ENCODE measurements around the gene SLC7A4.

SLC7A4 gene

DNA sequence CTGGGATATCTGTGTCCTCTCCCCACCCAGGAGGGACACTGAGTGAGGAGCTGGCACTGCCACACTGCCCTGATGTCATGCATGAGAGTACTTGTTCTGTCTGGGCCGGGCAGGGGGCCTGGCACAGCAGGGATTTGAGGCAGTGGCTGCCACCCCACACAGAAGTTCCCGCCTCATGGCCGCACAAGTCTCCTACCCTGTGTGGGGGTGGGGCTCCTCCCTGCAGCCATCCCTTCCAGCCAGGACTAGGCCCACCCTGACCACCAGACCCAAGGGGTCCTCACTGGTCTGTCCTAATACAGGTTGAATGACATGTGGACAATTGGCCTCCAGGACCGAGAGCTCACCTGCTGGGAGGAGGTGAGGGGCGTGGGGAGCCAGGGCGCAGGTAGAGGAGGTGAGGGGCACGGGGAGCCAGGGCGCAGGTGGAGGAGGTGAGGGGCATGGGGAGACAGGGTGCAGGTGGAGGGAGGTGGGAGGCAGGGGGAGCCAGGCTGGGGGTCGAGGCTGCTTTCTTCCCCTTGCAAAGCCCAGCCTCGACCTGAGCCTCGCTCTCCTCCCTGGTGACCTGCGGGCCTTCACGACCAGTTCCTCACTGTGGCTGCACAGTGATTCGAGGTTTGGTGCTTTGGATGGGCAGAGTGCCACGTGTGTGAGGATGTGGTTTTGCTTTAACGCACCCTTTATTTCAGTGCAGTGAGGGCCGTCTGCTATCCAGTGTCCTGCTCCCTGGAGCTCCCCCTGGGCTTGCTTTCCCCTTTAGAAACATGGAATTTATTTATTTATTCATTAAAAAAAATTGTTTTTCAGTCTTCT, 42.8 kb downstream of the SLC7A4 start:
- no peak for DNase-seq (ENCODE audit: low read depth, low spot score)
- H3K27ac ChIP-seq, result no peak overlapping the region

DNA sequence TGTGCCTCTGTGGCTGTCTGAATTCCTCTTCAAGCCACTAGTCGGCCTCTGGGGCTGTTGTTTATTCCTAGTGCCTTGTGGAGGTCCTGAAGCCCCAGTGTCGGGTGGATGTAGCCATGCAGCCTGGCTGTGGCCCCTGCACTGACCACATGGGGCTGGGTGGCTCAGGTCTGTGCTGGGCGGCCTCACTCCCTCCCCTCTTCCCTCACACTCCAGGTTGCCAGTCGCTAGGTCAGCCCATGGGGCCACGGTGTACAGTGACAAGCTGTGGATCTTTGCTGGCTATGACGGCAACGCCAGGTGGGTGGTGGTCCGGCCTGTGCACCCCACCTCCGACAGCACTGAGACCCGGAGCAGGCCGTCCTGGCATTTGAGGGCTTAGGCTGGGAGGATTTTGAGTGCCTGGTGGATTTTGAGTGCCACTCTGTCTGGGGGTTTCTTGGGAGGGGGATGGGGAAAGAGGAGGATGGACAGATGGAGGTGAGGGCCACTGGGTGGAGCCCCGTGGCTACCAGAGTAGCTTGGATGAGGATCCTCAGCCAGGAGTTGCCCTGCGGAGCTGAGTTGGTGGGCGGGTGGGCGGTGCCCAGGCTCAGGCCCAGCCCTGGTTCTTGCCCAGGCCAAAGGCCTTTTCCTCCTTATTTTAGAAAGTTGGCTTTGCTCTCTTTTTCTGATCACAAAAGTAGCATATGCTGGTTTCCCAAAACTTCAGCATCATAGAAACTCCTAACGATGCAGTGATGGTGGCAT, 43.6 kb downstream of the SLC7A4 start:
- DNase-seq (ENCODE audit: low read depth, low spot score), result no peak

DNA sequence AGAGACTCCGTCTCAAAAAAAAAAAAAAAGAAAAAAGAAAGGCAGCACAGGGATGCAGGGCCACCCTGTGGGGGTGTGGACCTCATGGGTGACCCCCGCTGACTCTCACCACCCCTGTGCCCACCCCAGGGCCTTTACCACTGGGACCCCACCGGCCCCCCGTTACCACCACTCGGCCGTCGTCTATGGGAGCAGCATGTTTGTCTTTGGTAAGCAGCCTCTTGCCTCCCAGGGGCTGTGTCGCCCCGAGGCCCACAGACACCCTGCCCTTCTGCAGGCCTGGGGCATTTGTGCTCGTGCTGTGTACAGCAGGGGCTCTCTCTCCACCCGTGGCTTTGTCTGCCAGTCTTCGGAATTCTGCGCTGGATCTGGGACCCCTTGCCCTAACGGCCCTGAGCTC, 45.0 kb downstream of the SLC7A4 start:
- no peak overlapping the region for H3K27ac ChIP-seq
- DNase-seq (ENCODE audit: low read depth, low spot score), result no peak

More for the DNA sequence above, 43.6 kb downstream of the SLC7A4 start:
- H3K27ac ChIP-seq, result no peak overlapping the region

DNA sequence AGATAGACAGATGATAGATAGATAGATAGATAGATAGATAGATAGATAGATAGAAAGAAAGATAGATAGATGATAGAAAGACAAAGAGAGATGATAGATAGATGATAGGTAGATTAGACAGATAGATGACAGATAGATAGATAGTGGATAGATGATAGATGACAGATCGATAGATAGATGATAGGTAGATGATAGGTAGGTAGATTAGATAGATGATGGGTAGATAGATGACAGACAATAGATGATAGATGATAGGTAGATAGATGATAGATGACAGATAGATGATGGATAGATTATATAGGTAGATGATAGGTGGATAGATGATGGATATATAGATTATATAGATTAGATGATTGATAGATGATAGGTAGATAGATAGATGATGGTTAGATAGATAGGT, 46.0 kb downstream of the SLC7A4 start:
- no peak overlapping the region for H3K27ac ChIP-seq
- DNase-seq (ENCODE audit: low read depth, low spot score), result no peak

DNA sequence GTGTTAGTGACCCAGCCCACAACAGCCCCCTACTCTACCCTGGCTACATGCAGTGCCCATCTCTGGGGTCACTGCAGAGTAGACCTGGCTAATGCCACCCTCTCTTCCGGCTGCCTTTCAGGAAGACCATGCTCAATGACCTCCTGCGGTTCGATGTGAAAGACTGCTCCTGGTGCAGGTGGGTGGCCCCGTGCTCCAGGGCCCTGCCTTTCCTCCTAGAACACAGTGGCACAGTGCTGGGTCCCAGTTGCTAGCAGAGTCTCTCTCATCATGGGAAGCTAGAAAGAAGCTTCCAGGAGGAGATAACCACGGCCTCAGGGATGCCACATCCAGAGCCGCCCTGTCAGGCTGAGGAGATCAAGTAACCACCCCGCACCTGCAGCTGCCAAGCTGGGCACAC, 46.6 kb downstream of the SLC7A4 start:
- no peak for DNase-seq (ENCODE audit: low read depth, low spot score)
- no peak overlapping the region for H3K27ac ChIP-seq

DNA sequence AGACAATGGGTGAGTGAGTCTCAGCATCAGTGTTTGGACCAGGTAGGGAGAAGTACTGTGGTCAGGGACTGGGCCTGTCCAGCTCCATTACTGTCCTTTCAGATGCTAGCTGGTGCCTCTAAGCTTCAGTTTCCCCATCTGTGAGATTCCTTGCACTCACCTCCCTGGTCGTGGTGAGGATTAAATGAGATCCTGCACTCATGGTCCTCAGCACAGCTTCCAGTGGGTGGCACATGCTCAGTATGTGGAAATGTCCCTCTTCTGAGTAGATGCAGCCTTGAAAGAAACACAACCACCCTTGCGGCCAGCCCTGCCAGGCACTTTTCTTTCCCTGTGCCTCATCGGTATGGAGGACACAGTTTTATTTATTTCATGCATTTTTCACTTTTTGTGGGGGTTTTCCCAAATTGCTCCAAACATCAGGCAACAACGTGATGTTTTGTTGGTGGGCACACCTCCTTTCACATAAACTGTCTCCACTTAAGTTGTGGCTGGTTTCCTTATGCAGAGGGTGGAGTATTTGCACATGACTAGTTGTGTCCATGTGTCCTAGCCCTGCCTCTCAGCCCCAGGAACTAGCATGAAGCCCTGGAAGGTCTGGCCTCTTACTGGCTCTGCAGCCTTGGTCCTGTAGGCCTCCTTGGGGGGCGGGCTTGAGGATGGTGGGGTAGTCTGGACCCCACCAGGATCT, 49.1 kb downstream of the SLC7A4 start:
- H3K27ac ChIP-seq, result no peak overlapping the region
- DNase-seq (ENCODE audit: low read depth, low spot score), result no peak

DNA sequence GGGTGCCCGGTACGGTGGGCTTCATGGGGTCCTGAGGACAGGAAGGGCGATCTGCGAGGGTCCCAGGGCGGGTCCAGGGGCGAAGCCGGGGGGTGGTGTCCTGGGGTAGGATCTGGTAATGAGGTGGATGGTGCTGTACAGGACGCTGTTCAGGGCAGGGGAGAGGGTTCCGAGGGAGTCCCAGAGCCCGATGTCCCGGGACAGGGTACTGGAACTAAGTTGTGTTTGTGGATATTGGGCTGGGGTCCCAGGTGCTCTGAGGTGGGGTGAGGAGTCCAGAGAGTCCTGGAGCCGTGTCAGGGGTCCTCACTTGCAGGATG, 49.8 kb downstream of the SLC7A4 start:
- no peak for DNase-seq (ENCODE audit: low read depth, low spot score)
- H3K27ac ChIP-seq, result peak overlapping the region; percentile 57

DNA sequence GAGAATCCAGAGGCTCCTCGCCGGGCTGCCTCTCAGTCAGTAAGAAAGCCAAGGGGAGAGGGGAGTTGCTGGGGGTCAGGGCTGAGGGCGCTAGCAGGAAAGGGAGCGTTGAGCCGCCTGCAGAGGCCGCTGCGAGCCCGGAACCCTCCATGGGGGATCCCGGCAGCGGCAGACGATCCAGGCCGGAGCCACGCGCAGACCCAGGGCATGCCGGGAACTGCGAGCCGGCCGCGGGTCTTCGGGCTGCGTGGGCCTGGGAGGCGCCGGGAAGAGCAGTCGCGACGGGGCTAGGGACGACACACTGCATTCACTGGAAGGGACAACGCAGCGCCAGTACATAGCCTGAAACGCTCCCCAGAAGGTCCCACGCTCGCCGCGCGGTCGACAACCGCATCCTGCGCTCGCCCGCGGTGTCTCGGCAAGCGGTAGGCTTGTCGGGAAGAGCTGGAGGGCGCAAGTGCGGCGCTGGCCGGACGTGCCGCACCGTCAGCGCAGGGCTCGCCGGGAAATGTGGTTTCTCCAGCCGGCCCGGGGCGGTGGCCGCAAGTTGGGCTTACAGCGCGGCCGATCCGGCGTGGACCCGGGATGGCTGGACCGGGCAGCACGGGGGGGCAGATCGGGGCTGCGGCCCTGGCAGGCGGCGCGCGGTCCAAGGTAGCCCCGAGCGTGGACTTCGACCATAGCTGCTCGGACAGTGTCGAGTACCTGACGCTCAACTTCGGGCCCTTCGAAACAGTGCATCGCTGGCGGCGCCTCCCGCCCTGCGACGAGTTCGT, 50.4 kb downstream of the SLC7A4 start, which contains the start of gene LZTR1:
TSS of gene LZTR1 (plus strand) at position 511 of the 776 bp plus-strand sequence. CDS start at position 586, 75 bp downstream.
- peak; percentile 40 for DNase-seq (ENCODE audit: low read depth, low spot score)

DNA sequence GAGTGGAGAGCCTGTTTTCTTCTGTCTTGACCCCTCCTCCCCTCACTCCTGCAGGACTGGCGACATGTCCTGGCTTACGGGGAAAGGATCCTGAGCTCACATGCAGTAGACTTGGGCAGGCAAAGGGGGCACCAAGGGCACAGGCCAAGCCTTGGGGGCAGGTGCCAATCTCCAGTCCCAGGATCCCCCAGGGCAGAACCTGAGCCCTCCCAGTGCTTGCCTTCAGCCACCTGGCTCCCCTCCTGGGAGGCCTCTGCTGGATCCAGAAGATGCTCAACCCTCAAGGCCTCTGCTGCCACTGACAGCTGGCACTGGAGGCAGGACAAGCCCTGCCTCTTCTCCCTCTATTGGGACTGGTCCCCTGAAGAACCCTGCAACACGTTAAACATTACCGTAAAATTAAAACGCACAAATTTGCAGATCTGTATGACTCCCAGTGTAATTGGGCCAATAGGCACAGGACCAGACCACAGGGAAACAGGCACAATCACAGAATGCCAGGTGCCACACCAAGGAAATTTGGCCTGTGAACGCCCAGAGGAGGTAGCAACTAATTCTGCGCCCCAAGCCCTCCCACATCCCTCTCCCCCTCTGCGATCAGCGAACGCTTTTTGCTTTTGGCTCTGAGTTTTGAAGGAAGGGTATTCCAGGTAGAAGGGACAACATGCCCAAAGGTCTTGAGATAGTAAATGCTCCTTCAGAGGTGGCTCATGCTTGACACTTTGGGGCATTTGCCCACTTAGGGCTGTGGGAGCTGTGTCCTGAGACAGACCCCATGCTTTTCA, 51.2 kb downstream of the SLC7A4 start:
- H3K27ac ChIP-seq, result peak overlapping the region; percentile 57
- no peak for DNase-seq (ENCODE audit: low read depth, low spot score)

More for the DNA sequence above, 50.4 kb downstream of the SLC7A4 start, which contains the start of gene LZTR1:
- H3K27ac ChIP-seq, result peak within 1 kb of the TSS; percentile 57

DNA sequence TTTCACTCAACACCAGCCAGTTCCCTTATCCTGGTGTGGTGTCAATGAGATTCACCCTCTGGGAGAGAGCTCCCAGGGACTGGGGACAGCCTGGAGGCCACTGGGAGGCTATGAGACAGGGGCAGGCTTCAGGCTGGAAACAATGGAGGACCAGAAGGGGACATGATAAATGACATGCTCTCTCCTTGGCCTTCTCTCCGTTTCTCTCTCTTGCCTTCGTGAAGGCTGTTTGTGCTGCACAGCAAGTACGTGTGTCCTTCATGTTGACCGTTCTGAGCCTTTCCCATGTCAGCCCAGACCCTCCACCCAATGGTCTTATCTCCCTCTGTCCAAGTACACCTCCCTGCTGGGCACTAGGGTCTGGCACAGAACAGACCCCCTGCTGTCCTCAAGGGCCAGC, 51.8 kb downstream of the SLC7A4 start:
- no peak for DNase-seq (ENCODE audit: low read depth, low spot score)
- no peak overlapping the region for H3K27ac ChIP-seq

DNA sequence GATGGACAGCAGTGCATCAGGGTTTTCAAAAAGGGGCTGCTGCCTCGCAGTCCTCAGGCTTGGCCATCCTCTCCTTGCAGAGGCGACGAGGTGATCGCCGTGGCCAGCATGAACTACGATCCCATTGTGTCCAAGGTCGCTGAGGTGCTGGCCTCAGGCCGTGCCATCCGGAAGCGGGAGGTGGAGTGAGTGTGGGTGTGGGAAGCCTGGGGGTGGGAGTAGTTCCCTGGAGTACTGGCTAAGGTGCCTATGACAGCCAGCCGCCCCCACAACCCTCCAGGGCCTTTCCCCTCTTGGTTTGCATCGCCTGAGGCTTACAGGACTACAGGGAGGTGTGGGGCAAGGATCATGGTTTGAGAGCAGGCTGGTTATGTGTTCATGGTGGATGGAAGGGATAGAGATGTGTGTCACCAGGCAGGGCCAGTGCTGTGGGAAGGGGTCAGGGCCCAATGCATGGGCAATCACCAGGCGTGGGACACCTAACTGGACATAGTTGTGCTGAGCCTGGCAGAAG, 52.4 kb downstream of the SLC7A4 start:
- no peak overlapping the region for H3K27ac ChIP-seq
- DNase-seq (ENCODE audit: low read depth, low spot score), result no peak

DNA sequence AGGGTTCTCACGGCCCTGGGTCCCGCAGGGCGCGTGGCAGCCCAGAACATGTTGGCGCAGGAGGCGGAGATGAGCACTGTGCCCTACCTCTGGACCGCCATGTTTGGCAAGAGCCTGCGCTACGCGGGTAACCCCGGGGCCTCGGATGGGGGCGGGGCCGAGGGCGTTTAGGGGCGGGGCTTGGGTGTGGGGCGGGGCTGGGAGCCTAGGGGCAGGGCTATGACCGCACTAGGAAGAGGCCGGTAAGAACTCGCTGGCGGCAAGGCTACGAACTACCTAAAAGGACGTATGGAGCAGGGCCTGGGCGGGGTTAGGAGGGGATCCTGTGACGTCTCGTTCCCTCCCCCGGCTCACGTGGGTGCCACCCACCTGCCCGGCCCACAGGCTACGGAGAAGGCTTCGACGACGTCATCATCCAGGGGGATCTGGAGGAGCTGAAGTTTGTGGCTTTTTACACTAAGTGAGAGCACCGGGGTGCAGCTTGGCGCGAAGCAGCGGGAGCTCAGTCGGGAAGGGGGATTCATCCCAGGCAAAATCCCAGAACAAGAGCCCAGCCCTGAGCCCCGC, 53.0 kb downstream of the SLC7A4 start:
- peak; percentile 49 for DNase-seq (ENCODE audit: low read depth, low spot score)
- no peak overlapping the region for H3K27ac ChIP-seq

Data from epithelial cell of prostate (primary cell).